ENCODE data around the gene LAD1. TPM values are rescaled to one million over a fixed set of nuclear protein-coding genes. Genes with fewer than 3 reads are reported as not detected.

Gene LAD1
- total and polyA plus RNA-seq, 2 of the 13 experiments (the other 11 are each of a cell fraction or from before 2014, with no cell fraction given) = 10.8 to 65.6 TPM

DNA sequence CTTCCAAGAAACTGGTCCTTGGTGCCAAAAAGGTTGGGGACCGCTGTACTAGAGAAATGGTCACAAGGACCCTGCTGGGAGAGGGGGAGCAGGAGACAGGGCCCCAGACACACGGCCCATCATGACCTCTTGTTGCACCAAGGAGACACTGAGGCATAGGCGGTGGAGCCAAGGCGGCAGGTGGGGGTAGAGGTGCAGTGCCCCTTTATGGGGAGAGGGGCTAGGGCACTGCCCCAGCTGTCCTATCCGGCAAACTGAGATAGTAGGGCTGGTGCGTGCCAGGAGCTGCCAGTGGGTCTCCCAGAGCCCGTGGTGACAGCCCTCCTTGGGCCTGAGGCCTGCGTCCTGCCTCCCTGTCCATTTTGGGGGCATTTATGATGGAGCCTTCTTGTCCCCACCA lies 41.9 kb downstream of the LAD1 start:
- no peaks in the 10 kb centered on the region for H4K20me1 ChIP-seq (ENCODE audit: insufficient read depth, low read length)
- intact Hi-C loops (cut with micrococcal nuclease; ENCODE audit: unreplicated experiment) = no loop called here
- TF ChIP-seq ZNF781 (CRISPR knock-in tag; IDR thresholded peaks at IDR 0.05; ENCODE audit: borderline replicate concordance, not compliant biosample characterization) (no peak), ZFP36L1 (CRISPR knock-in tag; IDR thresholded peaks at IDR 0.05) (no peak), PHF5A (CRISPR knock-in tag; IDR thresholded peaks at IDR 0.05; ENCODE audit: low read depth, unreplicated experiment) (no peak), ZNF569 (CRISPR knock-in tag; IDR thresholded peaks at IDR 0.05; ENCODE audit: borderline replicate concordance) (no peak), GATAD1 (CRISPR knock-in tag; IDR thresholded peaks at IDR 0.05) (no peak), PHF21A (CRISPR knock-in tag; IDR thresholded peaks at IDR 0.05) (no peak)
- TF ChIP-seq, protein P1, sequence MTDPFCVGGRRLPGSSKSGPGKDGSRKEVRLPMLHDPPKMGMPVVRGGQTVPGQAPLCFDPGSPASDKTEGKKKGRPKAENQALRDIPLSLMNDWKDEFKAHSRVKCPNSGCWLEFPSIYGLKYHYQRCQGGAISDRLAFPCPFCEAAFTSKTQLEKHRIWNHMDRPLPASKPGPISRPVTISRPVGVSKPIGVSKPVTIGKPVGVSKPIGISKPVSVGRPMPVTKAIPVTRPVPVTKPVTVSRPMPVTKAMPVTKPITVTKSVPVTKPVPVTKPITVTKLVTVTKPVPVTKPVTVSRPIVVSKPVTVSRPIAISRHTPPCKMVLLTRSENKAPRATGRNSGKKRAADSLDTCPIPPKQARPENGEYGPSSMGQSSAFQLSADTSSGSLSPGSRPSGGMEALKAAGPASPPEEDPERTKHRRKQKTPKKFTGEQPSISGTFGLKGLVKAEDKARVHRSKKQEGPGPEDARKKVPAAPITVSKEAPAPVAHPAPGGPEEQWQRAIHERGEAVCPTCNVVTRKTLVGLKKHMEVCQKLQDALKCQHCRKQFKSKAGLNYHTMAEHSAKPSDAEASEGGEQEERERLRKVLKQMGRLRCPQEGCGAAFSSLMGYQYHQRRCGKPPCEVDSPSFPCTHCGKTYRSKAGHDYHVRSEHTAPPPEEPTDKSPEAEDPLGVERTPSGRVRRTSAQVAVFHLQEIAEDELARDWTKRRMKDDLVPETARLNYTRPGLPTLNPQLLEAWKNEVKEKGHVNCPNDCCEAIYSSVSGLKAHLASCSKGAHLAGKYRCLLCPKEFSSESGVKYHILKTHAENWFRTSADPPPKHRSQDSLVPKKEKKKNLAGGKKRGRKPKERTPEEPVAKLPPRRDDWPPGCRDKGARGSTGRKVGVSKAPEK (CRISPR knock-in tag; IDR thresholded peaks at IDR 0.05; ENCODE audit: borderline replicate concordance) = no peak
- H3K27me3 ChIP-seq (ENCODE audit: control insufficient read depth in 1 of 2, insufficient read depth in 2 of 2, low read length in 2 of 2) = peaks cover 2 to 31% of the 10 kb centered on the region in 2 experiments
- no TSS peak for BruUV-seq (replicated peaks)
- in situ Hi-C loops (cut with HindIII; ENCODE audit: extremely low pct_ligation_motif_present, low pct_unique_long_range_greater_than_20kb) = no loop called here
- no peak overlapping the region for H3K4me2 ChIP-seq (ENCODE audit: low read depth, low read length)
- ATAC-seq = no peak
- DNase-seq (ENCODE audit: low spot score) = no peak
- no peaks in the 10 kb centered on the region for H3K9me3 ChIP-seq (ENCODE audit: low read length)
- ChIA-PET CTCF (ENCODE audit: low intra/inter-chr PET ratio, low total read pairs) (no interaction called here), POLR2A (no interaction called here)
- no peaks in the 10 kb centered on the region for H3K79me2 ChIP-seq (ENCODE audit: insufficient read depth, low read length)
- H2AFZ ChIP-seq (ENCODE audit: low read length) = no peak overlapping the region
- no peaks in the 10 kb centered on the region for H3K36me3 ChIP-seq (replicated peaks in 1 of 2; ENCODE audit: control insufficient read depth in 1 of 2, insufficient read depth in 2 of 2, low read length in 2 of 2)
- WGBS (ENCODE audit: low lambda C conversion rate) = 12% methylated on average over 3 of the region's 8 CpGs
- H3K9ac ChIP-seq (ENCODE audit: insufficient read depth, low read depth, low read length) = no peak overlapping the region
- FAIRE-seq = no peak
- no peaks in the 10 kb centered on the region for H3K4me1 ChIP-seq (ENCODE audit: insufficient read depth, low read length)
- H3K4me3 ChIP-seq (replicated peaks in 1 of 3; ENCODE audit: insufficient read depth in 1 of 3, low read depth in 2 of 3, low read length in 3 of 3) = no peak overlapping the region
- H3K27ac ChIP-seq (ENCODE audit: extremely low read length, insufficient read depth, low read length) = no peak overlapping the region

Measured in HepG2 (cell line).